NCI-H226 (cell line): ENCODE data around the gene IFT27.

ENCODE experiments used
- DNase-seq: peaks from one replicate; pipeline ENCODE4 v3.0.0-alpha.2; 2015

The IFT27 gene

GRCh38 chr22:36796552-36797175 is 20.7 kb upstream of the IFT27 start:
- DNase-seq, result no peak

- DNase-seq, result no peak
These were observed 19.7 kb upstream of the IFT27 start for GRCh38 chr22:36795633-36796032.

- no peak for DNase-seq
These were observed 14.7 kb upstream of the IFT27 start for GRCh38 chr22:36790648-36791047.

GRCh38 chr22:36787204-36787988 is 11.5 kb upstream of the IFT27 start:
- DNase-seq, result no peak

- DNase-seq, result no peak
These were observed 7.8 kb upstream of the IFT27 start for GRCh38 chr22:36783743-36784142.

GRCh38 chr22:36781656-36782627 is 6.0 kb upstream of the IFT27 start:
- DNase-seq, result peak; percentile 62

GRCh38 chr22:36778020-36778419 is 2.1 kb upstream of the IFT27 start:
- DNase-seq, result no peak

- DNase-seq, result no peak
These were observed 803 bp upstream of the IFT27 start for GRCh38 chr22:36776722-36777121.

GRCh38 chr22:36775586-36775963 is 344 bp downstream of the IFT27 start:
- DNase-seq, result no peak

GRCh38 chr22:36773935-36774334 is 2.0 kb downstream of the IFT27 start:
- DNase-seq, result peak; percentile 5

- DNase-seq, result no peak
These were observed 3.5 kb downstream of the IFT27 start for GRCh38 chr22:36772451-36772850.

GRCh38 chr22:36771356-36772063 is 4.4 kb downstream of the IFT27 start:
- DNase-seq, result no peak

- no peak for DNase-seq
These were observed 5.2 kb downstream of the IFT27 start for GRCh38 chr22:36770513-36771231.

GRCh38 chr22:36769541-36770512 is 6.1 kb downstream of the IFT27 start:
- DNase-seq, result no peak

GRCh38 chr22:36768616-36769015 is 7.3 kb downstream of the IFT27 start:
- DNase-seq, result no peak

- DNase-seq, result no peak
These were observed 7.8 kb downstream of the IFT27 start for GRCh38 chr22:36768141-36768540.

GRCh38 chr22:36767035-36767775 is 8.7 kb downstream of the IFT27 start:
- DNase-seq, result no peak

- no peak for DNase-seq
These were observed 9.9 kb downstream of the IFT27 start for GRCh38 chr22:36765943-36766450.

GRCh38 chr22:36765131-36765942 is 10.6 kb downstream of the IFT27 start:
- no peak for DNase-seq
